Embryonic facial prominence (tissue), 1 donor: ENCODE measurements around the gene CCNG1.
A peak's percentile ranks its signal among the peaks of the same experiment; 100 is the strongest.
"Not testable (repeated sequence)": the region's sequence is repeated elsewhere in the genome, so short reads cannot be mapped to it uniquely, and the experiment has no call there.

Experiments
- DNase-seq: peaks from one replicate; pipeline ENCODE4 v3.0.0-alpha.2; 2016; ENCODE audit errors: extremely low spot score

CCNG1 gene

DNA sequence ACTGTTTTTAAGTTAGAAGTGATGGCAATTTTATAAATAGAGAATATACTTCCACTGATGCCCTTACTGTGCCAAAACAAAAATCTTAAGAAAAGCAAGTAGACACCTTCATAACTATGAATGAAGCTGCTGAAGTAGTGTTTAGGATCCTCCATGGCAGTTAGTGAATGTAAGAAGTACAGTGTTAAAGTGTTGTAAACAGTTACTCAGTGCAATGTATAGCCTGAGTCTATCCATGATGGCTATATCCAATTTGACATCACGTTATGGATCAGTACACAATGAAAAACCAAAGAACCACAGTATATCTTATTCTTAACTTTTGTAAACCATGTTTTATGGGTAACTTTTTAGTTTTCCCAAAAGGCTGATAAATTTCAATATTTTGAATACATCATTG is 7.1 kb downstream of the CCNG1 start:
- DNase-seq, result no peak

DNA sequence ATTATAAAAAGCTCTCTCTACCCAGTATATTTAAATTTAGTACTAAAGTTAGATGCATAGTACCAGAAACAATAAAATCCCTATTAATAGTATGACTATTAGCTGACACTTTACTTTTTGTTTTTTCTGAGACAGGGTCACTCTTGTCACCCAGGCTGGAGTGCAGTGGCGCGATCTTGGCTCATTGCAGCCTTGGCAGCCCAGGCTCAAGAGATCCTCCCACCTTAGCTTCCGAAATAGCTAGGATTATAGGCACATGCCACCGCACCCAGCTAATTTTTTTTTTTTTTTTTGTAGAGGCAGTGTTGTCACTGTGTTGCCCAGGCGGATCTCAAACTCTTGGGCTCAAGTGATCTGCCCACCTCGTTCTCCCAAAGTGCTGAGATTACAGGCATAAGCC is 8.0 kb downstream of the CCNG1 start:
- DNase-seq, result no peak

DNA sequence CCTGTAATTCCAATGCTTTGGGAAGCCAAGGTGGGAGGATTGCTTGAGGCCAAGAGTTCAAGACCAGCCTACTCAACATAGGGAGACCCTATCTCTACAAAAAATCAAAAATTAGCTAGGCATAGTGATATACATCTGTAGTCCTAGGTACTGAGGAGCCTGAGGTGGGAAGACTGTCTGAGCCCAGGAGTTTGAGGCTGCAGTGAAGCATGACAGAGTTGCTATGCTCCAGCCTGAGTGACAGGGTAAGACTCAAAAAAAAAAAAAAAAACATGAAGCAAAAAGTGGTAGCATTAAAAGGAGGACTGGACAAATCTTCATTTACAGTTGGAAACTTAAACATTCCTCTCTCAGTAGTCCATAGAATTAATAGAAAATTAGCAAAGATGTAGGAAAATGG is 9.8 kb downstream of the CCNG1 start:
- no peak for DNase-seq

DNA sequence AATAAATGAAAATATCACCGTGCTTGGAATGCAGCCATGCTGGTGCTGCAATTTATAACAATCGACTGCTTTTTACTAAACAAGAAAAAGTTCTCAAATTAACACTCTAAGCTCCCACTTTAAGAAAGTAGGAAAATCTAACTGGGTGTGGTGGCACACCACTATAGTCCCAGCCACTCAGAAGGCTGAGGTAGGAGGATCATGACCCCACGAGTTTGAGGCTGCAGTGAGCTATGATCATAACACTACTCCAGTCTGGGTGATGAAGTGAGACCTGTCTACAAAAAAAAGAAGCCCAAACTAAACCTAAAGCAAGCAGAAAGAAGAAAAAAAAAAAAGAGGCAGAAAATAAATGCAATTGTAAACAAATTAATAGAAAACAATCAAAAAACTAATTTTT is 10.5 kb downstream of the CCNG1 start:
- no peak for DNase-seq

DNA sequence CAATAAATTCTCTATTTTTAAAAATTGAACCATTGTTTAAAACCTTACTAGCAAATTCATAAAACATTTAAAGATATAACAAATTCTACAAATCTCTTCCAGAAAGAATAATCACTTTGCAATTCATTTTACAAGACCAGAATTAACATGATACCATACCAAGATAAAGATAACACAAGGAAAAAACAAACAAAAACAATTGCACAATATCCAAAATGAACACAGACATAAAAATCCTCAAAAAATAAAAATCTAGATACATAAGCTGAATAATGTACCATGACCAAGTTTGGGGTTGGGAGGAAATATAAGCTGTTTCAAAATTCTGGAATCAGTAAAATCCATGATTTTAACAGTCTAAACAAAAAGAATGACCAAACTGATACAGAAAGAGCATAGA is 11.1 kb downstream of the CCNG1 start:
- no peak for DNase-seq

DNA sequence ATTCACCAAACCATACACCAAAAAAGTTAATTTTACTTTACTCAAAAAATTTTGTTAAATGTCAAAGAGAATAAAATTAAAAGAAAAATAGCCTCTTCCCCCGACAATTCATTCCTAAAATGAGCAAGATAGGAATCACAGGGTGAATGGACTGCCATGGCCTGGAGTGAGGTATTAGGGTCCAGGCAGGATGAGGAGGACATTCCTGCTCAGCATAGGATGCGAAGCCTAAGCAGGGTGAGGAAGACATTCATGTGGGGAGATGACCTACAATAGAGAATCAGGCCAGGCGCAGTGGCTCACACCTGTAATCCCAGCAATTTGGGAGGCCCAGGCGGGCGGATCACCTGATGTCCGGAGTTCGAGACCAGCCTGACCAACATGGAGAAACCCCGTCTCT is 14.1 kb downstream of the CCNG1 start:
- DNase-seq, result no peak

DNA sequence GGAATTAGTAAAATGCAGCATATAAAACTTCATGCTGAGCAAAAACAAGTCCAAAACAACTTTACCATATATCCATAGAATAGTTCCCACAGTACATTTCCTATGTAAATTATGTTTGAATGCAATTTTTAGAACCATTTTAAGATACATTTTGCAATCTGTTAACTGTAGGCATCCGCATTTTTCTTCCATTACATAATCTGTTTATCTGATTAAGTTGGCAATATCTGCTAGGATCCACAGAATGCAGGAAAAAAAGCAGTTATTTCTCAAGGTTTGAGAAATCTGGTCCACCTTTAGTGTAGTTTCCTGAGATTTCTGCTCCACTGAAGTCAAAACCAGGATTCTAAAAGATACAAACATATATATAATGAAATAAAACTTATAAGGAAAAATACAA is 16.3 kb downstream of the CCNG1 start:
- DNase-seq, result no peak

DNA sequence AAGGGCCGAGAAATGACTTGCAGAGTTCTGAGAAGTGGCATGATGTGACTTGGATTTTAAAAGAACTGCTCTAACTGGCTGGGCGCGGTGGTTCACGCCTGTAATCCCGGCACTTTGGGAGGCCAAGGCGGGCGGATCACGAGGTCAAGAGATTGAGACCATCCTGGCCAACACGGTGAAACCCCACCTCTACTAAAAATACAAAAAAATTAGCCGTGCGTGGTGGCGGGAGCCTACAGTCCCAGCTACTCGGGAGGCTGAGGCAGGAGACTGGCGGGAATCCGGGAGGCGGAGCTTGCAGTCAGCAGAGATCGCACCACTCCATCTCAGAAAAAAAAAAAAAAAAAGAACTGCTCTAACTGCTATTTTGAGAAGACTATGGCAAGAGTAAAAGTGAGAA is 18.0 kb downstream of the CCNG1 start:
- DNase-seq, result not testable (repeated sequence)

DNA sequence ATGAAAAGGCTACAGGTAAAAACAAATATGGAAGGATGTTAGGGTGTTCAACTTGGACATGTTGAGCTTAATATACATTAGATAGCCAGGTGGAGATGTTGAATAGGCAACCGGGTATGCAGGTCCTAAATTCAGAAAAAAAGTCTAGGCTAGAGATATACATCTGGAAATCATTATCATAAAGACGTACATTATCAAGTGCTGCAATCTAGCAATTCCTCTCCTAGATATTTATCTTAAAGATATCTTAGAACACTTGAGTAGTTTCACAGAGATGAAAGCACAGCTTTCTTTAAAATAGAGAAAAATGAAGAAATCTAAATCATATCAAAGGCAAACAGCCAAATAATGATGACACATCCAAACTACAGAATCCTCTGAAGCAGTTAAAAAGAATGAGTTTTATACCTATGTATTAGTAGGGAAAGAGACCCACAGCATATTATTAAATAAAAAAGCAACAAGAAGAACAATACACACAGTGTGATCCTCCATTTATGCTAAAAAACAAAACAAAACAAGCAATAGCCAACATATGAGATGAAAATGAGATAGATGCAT is 18.7 kb downstream of the CCNG1 start:
- DNase-seq, result no peak

DNA sequence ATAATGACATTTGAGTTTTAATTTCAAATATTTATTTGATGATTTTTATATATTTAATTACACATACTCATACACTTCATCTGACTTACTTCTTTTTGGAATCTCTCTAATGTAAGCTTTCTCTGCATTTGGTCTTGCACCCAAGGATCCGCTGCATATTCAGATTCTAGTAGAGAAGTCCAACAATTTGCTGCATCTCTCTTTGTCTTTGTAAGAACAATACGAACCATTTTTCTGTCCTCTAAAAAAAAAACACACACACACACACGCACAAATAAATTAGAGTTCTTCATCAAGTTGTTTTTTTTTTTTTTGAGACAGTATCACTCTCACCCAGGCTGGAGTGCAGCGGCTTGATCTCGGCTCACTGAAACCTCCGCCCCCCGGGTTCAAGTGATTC is 19.4 kb downstream of the CCNG1 start:
- DNase-seq, result no peak

DNA sequence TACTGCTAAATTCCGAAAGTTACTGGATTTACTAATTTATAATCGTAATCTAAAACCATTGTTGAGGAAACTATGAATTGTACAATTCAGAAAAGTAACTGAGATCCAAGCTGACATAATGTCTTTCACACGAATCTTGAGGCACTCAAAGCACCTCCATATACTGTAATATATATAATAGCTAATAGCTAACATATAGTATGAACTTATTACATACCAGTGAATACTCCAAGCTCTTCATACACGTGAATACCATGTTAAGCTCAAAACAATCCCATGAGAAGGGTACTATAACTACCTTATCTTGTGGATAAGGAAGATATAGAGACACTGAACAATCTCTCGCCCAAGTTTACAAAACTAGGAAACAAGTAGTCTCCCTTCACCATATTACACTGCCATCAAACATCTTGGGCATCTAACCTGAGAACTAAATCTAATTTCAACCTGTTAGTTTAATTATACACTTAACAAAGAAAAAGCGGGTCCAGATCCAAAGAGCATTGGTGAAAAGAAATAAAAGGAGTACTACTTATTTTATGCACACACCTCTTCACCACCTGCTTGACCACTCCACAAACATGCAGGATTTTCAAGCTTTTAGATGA is 21.5 kb downstream of the CCNG1 start:
- DNase-seq, result no peak

DNA sequence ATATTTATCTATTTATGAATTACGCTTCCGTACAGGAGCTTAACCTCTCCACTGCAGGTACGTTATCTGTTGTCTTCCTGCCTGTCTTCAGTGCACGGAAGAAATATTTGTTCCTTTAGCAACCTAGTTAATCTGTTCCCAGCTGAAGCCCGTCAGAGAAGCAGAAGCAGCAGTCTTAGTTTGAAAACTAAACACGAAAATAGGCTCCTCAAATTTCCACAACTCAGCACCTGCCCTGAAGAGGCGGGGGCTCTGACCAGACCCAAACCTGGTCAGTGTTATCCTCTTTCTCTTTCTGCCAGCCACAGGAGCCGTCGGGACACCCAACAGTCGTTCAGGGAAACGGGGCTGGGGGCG is 22.0 kb downstream of the CCNG1 start:
- no peak for DNase-seq

DNA sequence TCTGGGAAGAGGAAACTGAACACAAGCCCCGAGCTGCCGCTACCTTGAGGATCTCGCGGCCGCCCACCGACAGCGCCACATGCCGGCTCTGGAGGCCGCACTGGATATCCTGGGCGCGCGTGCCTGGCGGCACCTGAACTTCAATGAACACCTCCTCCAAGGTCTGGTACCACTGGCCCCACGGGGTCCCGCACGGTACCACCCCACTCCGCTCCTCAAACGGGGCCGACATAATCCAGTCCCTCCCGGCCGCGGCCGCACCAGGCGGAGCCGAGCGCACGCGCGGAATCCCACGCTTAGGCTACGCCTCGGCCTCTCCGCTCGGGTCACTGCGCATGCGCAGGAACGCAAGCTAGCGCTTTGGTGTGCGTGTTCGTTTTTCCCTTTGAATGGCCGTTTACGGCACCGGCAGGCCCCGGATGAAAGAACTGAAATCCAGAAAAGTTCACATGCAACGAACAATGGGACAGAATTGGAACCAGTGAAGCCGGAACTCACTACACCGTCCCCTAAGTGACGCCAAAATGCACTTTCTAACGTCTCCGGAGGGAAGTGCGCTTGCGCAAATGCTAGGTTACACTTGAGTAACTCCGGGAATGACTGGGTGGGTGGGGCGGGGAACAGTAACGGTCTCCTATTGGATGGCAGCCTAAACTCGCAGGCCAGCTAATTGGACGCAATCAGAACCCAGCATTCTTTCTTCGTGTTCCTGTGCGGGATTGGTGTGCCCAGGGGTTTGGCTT is 22.6 kb downstream of the CCNG1 start, which contains the start of gene NUDCD2:
Gene NUDCD2 (minus strand): TSS at position 284 of the 743 bp plus-strand sequence. CDS start 52 bp downstream, at position 232.
- DNase-seq, result peak; percentile 99

DNA sequence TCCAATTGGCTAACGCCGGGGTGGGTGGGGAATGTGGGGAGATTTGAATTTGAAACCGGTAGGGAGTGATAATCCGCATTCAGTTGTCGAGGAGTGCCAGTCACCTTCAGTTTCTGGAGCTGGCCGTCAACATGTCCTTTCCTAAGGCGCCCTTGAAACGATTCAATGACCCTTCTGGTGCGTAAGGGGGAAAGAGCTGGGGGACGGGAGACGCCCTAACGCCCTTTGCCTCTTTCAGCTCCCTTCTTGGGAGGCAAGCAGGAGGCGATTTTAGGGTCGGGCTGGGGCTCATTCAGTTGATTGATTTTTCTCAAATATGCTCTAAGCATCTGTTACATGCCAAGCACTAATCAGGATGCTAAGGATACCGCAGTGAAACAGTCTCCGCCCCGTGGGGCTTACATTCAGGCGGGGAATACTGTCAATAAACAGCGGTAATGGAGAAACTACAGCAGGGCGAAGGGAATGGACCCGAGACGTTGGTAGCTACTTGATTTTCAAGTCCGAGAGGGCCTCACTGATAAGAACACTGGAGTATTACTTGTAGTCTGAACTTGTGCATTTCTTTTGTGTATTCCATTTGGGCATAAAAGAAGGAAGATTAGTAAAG is 23.3 kb downstream of the CCNG1 start, which contains the start of gene HMMR:
Gene HMMR (plus strand): TSS at position 71 of the 610 bp plus-strand sequence. CDS start 61 bp downstream, at position 132.
- DNase-seq, result no peak

DNA sequence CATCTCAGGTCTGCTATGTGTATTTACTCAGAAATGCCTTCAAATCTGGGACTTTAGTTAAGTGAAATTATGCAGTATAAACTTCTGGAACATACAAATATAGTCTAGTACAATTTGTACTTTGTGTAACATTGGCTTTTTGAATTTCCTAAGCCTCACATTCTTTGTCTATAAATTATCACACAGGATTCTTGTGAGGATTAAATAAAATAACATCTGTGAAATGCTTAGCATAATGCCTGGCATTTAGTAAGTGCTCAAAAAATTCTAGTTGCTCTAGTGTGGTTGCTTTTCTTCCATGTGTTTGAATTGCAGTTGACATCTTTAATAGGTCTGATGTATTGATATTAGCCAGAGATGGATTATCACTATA is 25.7 kb downstream of the CCNG1 start:
- no peak for DNase-seq

DNA sequence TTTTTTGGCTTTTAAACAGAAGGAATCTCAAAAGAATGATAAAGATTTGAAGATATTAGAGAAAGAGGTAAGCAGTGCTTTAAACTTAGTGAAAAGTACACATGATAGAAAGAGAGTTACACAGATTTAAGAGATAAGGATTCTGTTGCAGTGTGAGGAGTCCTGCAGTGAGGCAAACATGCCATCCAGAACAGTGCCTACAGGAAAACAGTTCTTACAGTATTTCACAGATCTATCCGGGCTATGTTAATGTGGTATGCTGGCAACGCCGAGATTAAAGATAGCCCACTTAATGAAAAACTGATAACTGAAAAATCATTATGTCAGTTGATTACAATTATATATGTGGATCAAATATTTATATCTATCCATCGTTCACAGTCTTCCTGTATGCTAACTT is 30.3 kb downstream of the CCNG1 start:
- no peak for DNase-seq

DNA sequence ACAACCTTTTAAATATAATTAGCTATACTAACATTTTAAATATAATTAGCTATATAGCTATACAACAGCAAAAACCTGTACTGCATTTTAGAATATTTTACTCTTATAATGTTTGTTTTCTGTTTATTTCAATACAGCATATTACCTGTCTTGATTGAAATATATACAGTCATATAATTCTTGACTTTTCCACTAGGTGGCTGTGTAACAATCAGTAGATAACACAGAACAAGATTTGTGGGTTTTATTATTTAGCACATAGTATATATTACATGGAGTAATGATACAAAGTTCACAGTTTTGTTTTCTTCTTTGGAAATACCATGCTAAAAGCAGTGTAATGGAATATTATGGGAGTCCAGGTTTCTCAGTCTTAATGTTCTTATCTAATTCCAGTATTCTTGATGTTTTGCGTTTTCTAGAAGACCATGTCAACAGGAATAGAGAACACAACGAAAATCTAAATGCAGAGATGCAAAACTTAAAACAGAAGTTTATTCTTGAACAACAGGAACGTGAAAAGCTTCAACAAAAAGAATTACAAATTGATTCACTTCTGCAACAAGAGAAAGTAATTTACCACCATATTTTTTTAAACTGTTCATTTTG is 36.3 kb downstream of the CCNG1 start:
- no peak for DNase-seq

DNA sequence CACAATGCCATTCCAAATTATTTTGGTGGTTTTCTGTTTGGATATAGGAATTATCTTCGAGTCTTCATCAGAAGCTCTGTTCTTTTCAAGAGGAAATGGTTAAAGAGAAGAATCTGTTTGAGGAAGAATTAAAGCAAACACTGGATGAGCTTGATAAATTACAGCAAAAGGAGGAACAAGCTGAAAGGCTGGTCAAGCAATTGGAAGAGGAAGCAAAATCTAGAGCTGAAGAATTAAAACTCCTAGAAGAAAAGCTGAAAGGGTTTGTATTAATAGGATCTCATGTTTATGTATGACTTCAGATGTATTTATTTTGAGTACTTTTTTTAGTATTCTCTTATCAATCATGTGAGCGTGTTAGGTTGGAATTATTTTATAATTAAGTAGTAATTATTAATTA is 38.0 kb downstream of the CCNG1 start:
- no peak for DNase-seq

DNA sequence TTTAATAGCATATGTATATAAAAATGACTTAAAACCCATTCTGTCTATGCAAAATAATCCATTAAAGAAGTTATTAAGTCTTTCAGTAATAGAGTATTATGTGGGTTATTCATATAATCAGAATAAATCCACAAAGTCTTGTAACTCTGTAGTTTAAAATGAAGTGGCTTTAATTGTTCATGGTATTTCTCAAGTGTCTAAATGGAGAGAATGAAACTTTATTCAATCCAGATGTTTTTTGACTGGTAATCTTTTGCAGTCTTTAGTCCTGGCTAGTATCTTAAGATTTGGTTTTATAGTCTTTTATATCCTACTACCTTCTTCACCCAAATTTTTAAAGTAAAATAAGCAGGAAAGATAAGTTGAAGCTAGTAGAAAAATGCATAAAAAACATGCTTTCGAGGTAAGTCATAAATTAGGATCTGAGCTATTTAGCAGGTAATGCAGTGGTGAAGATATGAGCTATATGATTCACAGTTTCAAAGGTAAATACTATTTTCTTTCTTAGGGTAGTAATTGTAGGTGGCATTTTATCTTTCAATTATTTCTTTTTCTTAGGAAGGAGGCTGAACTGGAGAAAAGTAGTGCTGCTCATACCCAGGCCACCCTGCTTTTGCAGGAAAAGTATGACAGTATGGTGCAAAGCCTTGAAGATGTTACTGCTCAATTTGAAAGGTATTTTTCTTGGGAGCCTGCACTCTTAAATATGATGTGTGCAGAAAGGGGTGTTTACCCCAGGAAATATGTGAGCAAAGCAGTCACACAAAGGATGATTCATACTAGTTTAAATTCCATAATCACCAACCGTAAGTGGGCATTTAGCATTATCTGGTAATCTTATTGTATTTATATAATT is 41.0 kb downstream of the CCNG1 start:
- no peak for DNase-seq

DNA sequence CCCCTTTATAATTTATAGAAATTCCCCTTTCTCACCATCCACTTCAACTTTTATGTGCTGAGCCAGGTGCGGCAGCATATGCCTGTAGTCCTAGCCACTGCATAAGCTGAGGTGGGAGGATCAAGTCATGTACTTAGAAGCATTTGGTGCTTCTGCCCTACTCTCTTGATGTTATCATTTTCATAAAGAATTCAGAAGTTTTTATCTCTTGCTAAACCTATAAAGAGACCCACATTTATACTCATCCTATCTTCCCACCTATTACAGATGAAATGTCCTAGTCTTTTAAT is 41.5 kb downstream of the CCNG1 start:
- DNase-seq, result no peak

DNA sequence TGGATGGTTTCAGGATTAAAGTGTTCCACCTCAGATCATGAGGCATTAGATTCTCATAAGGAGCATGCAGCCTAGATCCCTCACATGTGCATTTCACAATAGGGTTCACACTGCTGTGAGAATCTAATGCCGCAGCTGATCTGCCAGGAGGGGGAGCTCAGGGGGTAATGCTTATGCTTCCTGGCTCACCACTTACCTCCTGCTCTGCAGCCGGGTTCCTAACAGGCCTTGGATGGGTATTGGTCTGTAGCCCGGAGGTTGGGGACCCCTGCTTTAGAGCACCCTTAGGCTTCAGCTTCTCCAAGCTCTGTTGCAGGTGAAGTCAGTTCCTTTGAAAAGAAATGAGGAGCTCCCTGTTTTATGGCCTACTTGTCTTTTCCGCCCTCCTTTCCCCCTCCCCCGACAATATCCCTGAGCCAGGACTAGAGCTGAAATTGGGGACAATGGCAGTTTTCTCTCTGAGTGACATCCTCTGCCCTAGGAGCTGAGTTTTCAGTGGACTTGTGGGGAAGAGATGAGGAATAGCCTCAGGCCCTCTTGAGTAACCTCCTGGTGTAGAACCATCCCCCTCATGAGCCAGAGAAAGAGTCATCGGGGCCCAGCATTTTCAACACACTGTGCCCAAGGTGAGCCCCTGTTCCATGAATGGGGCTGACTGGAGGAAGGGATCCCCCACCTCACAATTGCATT is 51.8 kb downstream of the CCNG1 start:
- DNase-seq, result no peak
